ENCODE data around the gene SSR2.
"Not testable (repeated sequence)": the region's sequence is repeated elsewhere in the genome, so short reads cannot be mapped to it uniquely, and the experiment has no call there.

Gene SSR2

GRCh38 chr1:156045076-156045475 is 24.3 kb upstream of the SSR2 start:
- no peak for DNase-seq

- DNase-seq = no peak
These were observed 22.1 kb upstream of the SSR2 start for GRCh38 chr1:156042828-156043227.

DNA sequence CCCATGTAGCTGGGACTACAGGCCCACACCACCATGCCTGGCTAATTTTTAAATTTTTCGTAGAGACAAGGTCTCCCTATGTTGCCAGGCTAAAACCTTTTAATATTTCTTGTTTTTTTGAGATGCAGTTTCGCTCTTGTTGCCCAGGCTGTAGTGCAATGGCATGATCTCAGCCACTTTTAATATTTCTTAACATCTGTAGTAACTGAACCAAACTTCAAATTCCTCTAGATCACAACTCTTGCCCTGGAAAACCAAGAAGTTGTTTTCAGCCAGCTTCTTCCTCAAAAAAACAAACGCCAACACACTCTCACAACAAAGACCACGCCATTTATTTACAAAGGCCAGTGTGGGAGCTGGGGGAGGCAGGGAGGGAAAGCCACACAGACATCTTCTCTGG is 14.2 kb upstream of the SSR2 start:
- not testable (repeated sequence) for DNase-seq

DNA sequence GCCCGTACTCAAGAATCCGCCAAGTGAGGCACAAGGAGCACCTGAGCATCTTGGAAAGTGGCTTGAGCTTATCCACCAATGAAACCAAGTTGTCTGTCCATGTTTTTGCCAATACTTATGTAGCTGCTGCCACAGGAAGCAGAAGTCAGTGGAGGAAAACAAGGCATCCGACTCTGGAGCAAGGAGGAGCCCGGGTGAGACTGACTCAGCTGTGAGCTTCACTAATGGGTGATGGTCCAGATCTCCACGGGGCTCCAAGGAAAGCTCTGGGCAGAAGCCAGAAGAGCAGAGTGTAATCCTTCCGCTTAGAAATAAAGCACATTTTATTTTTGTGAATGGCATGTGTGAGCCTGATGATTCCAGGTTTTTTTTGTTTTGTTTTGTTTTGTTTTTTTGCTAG is 12.3 kb upstream of the SSR2 start:
- DNase-seq = no peak

GRCh38 chr1:156026588-156026987 is 5.8 kb upstream of the SSR2 start:
- DNase-seq = no peak

DNA sequence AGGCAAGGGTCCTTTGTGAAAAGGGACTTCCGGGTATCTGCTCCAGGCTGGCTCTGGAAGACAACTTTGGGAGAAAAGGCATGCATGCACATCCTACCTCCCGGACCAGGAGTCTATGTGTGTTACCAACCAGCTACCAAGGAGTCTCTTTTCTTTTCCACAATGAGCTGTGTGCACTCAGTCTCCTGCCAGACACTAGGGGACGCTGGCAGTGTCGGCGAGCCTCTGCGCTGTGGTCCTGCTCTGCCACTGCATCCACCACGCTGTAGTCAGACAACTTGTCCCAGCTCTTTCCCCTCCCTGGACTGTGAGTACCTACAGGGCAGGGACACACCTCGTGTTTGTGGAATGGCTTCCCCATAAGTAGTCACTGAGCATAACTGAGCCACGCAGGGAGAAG is 5.1 kb upstream of the SSR2 start:
- no peak for DNase-seq

- no peak for DNase-seq
These were observed 4.0 kb upstream of the SSR2 start for GRCh38 chr1:156024801-156025200.

GRCh38 chr1:156021954-156022353 is 1.2 kb upstream of the SSR2 start:
- DNase-seq = no peak

DNA sequence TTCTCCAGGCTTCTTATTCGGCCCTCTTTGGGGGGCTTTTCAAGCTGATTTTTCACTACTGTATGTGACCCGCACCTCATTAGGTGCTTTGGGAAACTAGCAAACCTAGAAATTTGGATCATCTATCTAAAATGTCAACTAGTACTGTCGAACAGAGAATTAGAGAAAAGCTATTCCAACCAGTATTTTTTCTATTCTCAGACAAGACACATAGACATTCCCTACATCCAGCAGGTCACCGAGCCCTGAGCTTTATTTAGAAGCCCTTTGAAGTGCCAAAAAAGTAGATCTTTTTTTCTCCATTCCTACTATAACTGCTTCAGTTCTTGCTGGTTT is 310 bp upstream of the SSR2 start:
- DNase-seq = no peak

DNA sequence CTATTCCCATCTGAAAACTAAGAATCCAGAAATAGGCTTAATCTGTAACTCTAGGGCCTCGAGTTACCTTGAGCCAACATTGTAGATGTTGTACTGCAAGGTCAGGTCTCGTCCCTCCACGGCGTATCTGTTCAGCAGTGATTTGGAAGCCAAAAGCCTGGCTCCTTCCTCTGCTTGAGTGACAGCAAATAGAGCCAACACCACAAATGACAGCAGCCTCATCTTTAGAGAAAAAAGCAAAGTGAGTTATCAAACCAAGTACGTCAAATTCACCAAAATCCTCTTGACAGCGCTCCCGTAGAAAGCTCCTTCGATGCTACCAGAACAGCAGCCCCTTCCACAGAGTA is 832 bp downstream of the SSR2 start:
- DNase-seq = no peak

- DNase-seq = no peak
These were observed 5.9 kb downstream of the SSR2 start for GRCh38 chr1:156014829-156015228.

DNA sequence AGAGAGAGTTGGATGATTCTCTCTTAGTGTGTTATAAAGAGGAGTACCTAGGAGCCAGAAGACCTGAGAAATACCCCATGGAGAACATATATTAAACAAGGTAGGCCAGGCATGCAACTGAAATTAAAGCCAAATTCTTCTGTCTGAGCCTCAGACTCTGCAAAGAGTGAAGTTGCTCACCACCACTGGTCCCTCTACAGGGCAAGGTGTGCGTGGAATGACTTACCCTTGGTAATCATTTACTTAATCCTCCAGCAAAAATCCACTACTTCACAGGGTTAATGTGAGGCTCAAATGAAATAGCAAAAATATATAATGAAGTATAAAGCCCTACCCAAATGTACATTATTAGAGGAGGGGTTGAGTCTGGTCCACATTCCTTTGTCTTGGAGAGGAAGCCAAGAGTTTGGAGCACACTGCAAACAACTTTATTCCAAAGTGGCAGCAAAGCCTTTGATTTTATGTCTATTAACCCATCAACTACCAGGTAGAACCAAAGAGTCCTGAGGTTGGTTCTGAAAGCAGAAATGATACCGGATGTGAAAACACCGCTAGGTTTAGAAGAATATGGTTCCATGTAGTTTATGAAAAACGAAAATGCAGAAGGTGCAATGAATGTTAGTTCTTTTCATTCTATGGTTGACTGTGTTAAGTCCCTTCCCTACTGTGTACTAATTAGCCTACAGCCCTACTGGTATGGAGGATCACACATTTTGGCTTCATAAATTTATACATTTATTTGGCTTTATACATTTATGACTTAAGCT is 8.5 kb downstream of the SSR2 start:
- no peak for DNase-seq

DNA sequence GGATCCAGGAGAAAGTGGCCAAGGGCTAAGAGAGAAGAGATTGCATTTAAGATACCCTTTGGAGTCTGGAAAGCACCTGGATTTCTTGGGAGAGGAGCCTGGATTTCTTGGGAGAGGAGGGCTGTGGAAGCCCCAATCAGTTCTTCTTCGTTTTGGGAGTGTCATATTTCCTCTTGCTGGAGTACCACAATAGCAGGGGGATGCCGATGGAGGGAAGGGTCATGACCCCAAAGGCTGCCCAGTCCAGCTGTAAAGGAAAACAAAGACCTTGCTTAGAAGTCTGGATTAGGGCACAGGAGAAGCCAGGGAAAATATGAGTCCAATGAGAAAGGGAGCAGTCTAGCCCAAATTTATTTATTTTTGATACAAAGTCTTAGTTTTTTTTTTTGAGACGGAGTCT is 11.3 kb downstream of the SSR2 start:
- DNase-seq = no peak

DNA sequence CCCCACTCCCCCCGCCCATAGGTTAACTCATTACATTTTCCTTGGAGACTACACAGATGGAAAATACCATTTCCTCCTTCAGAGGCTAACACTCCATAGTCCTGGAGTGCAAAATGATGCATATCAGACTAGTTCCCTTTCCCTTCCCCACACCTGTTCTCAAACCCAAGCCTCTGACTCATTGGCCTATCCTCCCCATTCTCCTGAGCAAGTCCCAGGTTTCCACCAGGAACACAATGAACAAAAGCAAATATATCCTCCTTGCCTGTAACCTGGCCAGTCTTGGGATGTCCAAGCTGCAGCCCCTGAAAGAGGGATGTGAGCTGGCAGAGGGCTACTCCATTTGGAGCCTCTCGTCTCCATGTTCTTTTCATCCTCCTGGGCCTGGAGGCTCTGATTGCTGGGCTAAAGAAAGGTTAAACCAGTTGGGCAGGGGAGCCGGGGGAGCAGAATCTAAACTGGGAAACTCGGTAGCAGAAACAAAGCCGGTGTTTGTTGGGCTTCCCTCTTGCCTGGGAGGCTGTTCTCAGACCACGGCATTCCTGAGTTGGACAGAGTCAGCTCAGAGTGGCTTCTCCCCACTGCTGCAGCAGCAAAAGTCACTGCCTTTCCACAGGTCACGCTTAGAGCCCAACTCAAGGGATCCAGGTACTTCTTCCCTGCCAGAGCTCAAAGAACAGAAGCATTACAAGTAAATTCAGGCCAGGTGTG is 13.9 kb downstream of the SSR2 start:
- no peak for DNase-seq

GRCh38 chr1:156004843-156005584 is 15.7 kb downstream of the SSR2 start:
- DNase-seq = no peak

GRCh38 chr1:156003923-156004188 is 16.9 kb downstream of the SSR2 start:
- no peak for DNase-seq

DNA sequence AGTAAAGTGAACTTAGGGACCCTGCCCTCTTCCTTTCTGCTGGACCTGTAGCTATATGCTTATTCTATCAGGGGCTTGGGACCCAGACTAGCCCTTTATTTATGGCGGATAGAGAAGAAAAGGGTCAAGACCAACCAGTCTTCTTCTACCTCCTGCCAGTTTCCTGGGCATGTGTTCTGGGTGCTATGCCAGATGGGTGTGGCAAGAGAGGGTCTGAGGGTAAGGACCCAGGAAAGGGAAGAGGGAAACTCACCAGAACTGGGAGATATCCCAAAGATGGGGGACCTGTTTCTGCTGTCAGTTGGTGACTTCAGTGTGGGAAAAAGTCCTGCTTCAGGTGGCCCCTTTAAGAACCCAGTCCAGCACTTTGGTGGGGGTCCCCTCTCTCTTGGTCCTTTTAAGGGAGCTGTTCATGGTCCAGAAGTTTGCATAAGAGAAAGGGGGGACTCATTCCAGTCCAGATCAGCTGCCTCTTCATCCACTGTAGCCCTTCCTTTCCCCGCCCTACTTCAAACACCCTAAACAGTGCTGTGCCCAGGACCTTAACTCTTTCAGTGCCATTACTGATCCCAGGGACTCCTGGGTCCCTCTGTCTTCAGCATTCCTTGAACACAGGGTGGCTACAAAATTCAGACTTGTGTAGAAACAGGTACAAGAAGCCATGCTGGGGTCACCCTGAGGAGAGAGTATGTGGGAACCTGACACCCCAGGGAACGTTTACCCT is 18.4 kb downstream of the SSR2 start:
- DNase-seq = no peak

GRCh38 chr1:156001662-156002171 is 19.0 kb downstream of the SSR2 start:
- no peak for DNase-seq

DNA sequence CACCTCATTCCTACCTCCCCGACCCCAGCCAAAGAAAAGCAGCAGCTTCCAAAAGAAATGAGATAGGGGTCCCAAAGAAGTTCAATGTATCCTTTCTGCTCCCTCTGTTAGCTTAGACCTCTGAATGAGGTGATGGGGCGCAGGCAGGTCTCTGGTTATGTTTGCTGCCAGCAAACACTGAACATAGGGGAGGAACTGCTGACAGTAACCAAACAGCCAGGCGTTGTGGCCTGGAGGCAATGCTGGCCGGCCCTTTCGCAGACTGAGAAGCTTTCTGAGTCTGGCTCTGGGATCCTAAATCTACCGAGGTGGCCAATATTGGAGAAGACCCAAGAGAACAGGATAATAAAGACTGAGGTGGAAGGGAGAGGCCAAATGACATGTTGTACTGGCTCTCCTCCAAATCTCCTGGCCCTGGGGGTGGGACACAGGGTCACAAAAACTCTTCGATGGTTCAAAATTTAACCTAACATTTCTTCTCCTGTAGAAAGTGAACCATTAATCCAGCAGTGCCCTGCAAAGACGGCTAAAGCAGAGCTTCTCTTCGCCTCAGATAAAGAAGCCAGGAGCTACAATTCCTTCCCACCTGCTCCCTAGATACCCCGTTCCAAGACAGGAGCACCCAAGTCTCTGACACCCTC is 19.6 kb downstream of the SSR2 start:
- no peak for DNase-seq

- no peak for DNase-seq
These were observed 20.8 kb downstream of the SSR2 start for GRCh38 chr1:155999964-156000363.

GRCh38 chr1:155996166-155996565 is 24.6 kb downstream of the SSR2 start:
- no peak for DNase-seq

GRCh38 chr1:155993595-155993994 is 27.2 kb downstream of the SSR2 start:
- DNase-seq = no peak

All from stimulated activated naive CD4-positive, alpha-beta T cell treated with Interleukin-2 at 50 U/mL for 16 hours (primary cell).